ENCODE results near the gene OLA1.

The OLA1 gene

DNA sequence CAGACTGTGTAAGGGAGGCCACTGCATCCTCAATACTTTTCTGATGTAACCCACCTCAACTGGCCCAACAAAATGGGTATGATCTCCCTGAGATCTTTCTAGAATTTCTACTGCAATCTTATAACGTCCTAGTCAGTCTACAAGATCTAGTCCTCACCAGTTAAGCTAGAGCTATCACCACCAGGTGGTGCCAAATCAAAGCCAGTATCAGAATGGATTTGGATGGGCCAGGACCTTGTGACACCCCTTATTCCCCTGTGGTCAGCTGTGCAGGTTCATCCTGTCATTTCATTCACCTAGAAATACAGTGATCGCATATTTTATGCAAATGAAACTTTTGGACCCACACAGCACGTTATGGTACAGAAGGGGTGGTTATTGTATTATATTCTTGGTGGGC lies 90.3 kb downstream of the OLA1 start:
- peaks cover 5% of the 10 kb centered on the region for H3K79me2 ChIP-seq
- TF ChIP-seq, protein P1, sequence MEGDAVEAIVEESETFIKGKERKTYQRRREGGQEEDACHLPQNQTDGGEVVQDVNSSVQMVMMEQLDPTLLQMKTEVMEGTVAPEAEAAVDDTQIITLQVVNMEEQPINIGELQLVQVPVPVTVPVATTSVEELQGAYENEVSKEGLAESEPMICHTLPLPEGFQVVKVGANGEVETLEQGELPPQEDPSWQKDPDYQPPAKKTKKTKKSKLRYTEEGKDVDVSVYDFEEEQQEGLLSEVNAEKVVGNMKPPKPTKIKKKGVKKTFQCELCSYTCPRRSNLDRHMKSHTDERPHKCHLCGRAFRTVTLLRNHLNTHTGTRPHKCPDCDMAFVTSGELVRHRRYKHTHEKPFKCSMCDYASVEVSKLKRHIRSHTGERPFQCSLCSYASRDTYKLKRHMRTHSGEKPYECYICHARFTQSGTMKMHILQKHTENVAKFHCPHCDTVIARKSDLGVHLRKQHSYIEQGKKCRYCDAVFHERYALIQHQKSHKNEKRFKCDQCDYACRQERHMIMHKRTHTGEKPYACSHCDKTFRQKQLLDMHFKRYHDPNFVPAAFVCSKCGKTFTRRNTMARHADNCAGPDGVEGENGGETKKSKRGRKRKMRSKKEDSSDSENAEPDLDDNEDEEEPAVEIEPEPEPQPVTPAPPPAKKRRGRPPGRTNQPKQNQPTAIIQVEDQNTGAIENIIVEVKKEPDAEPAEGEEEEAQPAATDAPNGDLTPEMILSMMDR (IDR thresholded peaks at IDR 0.05), result peak; percentile 46
- H3K36me3 ChIP-seq (ENCODE audit: control insufficient read depth, insufficient read depth, low read length), result no peaks in the 10 kb centered on the region
- H3K27ac ChIP-seq, result no peak overlapping the region
- no peaks in the 10 kb centered on the region for H3K9me3 ChIP-seq (ENCODE audit: control insufficient read depth, low read length)
- H3K27me3 ChIP-seq (ENCODE audit: control insufficient read depth, insufficient read depth, low read length), result no peaks in the 10 kb centered on the region
- no peak overlapping the region for H3K4me3 ChIP-seq (ENCODE audit: low read depth, low read length)
- no peak overlapping the region for H2AFZ ChIP-seq
- H3K4me2 ChIP-seq (ENCODE audit: low read length), result no peak overlapping the region
- no peak overlapping the region for H3K9ac ChIP-seq
- peaks cover 5% of the 10 kb centered on the region for H3K4me1 ChIP-seq

DNA sequence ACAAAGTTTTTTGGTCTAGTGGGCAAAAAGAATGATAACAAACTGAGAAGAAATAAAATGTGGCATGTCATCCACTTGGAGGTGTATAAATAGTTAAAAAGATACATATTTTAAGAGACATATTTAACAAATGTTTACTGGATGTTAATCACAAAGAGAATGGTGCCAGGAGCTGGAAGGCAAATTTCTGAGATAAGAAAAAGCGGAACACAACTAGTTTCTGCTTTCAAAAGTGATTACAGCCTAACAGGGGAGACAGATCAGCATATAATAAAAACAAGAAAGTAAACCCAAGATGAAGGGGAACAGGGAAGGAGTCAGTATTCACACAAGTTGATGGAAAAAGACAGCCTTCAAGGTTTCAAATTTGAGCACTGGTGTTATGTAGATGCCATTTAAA lies 91.3 kb downstream of the OLA1 start:
- Histone ChIP-seq H3K4me2 (ENCODE audit: low read length) (no peak overlapping the region), H3K27ac (no peak overlapping the region), H2AFZ (no peak overlapping the region), H3K4me1 (peaks cover 5% of the 10 kb centered on the region), H3K9ac (no peak overlapping the region), H3K27me3 (ENCODE audit: control insufficient read depth, insufficient read depth, low read length) (no peaks in the 10 kb centered on the region), H3K4me3 (ENCODE audit: low read depth, low read length) (no peak overlapping the region), H3K36me3 (ENCODE audit: control insufficient read depth, insufficient read depth, low read length) (no peaks in the 10 kb centered on the region), H3K79me2 (peaks cover 5% of the 10 kb centered on the region), H3K9me3 (ENCODE audit: control insufficient read depth, low read length) (no peaks in the 10 kb centered on the region)
- TF ChIP-seq, protein P1 (IDR thresholded peaks at IDR 0.05), result no peak

DNA sequence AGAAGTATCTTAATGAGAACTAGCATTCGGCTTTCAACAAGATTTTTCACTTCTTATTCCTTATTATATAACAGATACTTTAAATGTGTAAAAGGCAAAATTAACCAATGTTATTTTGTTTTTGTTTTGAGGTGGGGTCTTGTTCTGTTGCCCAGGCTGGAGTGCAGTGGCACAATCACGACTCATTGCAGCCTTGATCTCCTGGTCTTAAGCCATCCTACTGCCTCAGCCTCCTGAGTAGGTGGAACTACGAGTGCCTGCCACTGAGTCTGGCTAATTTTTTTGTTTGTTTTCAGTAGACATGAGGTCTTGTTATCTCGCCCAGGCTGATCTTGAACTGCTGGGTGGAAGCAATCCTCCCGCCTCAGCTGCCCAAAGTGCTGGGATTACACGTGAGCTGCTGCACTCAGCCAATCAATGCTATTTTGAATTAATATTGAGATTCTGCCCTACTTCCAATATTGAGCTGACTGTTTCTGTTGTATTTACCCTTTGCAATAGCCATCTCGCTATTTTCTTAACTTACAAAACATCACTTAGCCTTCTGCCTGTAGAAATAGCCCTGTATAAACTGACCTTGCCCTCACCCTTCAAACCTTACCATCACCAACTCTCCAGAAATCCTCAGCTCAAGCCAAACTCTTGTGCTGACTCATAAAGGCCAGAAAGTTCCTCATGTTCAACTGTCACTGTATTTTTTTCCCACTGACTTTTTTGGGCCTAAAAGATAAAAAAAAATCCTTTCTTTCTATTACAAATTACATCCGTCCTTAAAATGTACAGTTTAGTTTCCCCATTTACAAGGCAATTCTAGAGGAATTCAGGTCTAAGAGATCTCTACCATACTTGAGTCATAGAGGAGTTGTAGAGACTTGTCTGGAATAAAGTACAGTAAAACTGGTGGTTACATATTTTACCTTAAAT lies 94.3 kb downstream of the OLA1 start:
- TF ChIP-seq, protein P1 (IDR thresholded peaks at IDR 0.05), result no peak
- H2AFZ ChIP-seq, result no peak overlapping the region
- no peaks in the 10 kb centered on the region for H3K27me3 ChIP-seq (ENCODE audit: control insufficient read depth, insufficient read depth, low read length)
- H3K79me2 ChIP-seq, result peaks cover 5% of the 10 kb centered on the region
- no peak overlapping the region for H3K4me2 ChIP-seq (ENCODE audit: low read length)
- no peak overlapping the region for H3K27ac ChIP-seq
- H3K36me3 ChIP-seq (ENCODE audit: control insufficient read depth, insufficient read depth, low read length), result no peaks in the 10 kb centered on the region
- peaks cover 5% of the 10 kb centered on the region for H3K4me1 ChIP-seq
- H3K9me3 ChIP-seq (ENCODE audit: control insufficient read depth, low read length), result no peaks in the 10 kb centered on the region
- no peak overlapping the region for H3K4me3 ChIP-seq (ENCODE audit: low read depth, low read length)
- no peak overlapping the region for H3K9ac ChIP-seq

DNA sequence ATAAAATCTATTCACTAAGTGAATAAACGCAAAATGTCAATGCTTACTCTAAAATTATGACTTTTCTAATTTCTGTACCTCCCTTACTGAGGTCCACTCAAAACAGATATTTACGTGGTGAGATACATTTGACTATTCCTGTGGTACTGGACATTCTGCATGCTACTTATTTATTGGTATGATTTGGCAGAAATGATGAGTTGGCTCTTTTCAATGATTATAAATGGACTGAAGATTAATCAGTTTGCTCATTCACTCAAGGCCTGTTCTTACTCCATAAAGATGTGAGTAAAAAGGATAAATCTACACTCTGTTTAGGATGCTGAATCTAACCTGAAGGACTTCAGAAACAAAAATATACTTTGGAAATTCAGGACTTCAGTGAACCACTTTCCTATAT lies 98.8 kb downstream of the OLA1 start:
- Histone ChIP-seq H3K36me3 (ENCODE audit: control insufficient read depth, insufficient read depth, low read length) (no peaks in the 10 kb centered on the region), H3K4me2 (ENCODE audit: low read length) (no peak overlapping the region), H3K4me1 (no peaks in the 10 kb centered on the region), H3K9ac (no peak overlapping the region), H3K27ac (no peak overlapping the region), H3K79me2 (no peaks in the 10 kb centered on the region), H3K27me3 (ENCODE audit: control insufficient read depth, insufficient read depth, low read length) (no peaks in the 10 kb centered on the region), H2AFZ (no peak overlapping the region), H3K4me3 (ENCODE audit: low read depth, low read length) (no peak overlapping the region), H3K9me3 (ENCODE audit: control insufficient read depth, low read length) (no peaks in the 10 kb centered on the region)
- TF ChIP-seq, protein P1 (IDR thresholded peaks at IDR 0.05), result no peak

DNA sequence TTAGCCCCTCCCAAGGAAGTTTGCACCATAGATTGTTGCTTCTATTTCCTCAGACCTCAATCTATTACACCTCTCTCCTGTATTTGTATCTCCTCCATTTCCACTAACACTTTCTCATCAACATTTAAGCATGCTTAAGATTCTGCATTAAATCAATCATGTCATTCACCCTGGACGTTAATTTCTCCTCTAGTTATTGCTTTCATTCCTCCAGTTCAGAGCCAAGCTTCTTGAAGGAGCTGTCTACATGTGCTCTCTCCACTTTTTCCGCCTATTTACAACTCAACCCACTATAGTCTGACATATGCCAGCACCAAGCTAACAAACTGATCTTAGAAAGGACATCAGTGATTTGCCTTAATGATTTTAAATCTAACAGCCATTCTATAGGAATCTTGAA lies 99.5 kb downstream of the OLA1 start:
- no peak overlapping the region for H3K27ac ChIP-seq
- no peaks in the 10 kb centered on the region for H3K4me1 ChIP-seq
- H3K9ac ChIP-seq, result no peak overlapping the region
- H3K79me2 ChIP-seq, result peaks cover 1% of the 10 kb centered on the region
- no peak overlapping the region for H3K4me2 ChIP-seq (ENCODE audit: low read length)
- H2AFZ ChIP-seq, result no peak overlapping the region
- H3K4me3 ChIP-seq (ENCODE audit: low read depth, low read length), result no peak overlapping the region
- TF ChIP-seq, protein P1 (IDR thresholded peaks at IDR 0.05), result no peak
- no peaks in the 10 kb centered on the region for H3K9me3 ChIP-seq (ENCODE audit: control insufficient read depth, low read length)
- H3K36me3 ChIP-seq (ENCODE audit: control insufficient read depth, insufficient read depth, low read length), result no peaks in the 10 kb centered on the region
- no peaks in the 10 kb centered on the region for H3K27me3 ChIP-seq (ENCODE audit: control insufficient read depth, insufficient read depth, low read length)

Measured in parathyroid adenoma (tissue), 2 donors.